Measurements from ENCODE around the gene DNAH10.

DNA sequence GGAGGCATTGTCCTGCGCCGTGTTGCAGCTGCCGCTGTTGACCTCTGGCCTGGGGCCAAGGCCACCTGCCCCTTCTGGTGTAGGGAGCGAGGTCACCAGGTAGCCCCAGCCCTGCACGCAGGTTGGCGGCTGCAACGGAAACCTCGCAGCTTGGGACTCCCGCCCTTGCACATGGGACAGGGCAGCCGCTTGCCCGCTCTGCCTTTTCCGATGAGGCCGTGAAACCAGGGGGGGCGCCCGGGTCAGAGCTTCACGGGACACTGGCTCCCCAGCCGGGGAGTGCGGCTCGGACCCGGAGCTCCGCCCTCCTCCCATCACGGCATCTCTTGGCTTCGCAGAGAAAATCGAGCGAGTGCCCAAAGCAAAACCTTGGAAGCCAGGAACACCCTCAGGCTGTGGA, 25.4 kb downstream of the DNAH10 start:
- TF ChIP-seq REST (IDR thresholded peaks at IDR 0.05), result no peak
- no peak for TF ChIP-seq SMC3 (IDR thresholded peaks at IDR 0.05)
- TF ChIP-seq ESRRA (IDR thresholded peaks at IDR 0.05; ENCODE audit: borderline replicate concordance, low read length), result no peak
- TF ChIP-seq, protein P1, sequence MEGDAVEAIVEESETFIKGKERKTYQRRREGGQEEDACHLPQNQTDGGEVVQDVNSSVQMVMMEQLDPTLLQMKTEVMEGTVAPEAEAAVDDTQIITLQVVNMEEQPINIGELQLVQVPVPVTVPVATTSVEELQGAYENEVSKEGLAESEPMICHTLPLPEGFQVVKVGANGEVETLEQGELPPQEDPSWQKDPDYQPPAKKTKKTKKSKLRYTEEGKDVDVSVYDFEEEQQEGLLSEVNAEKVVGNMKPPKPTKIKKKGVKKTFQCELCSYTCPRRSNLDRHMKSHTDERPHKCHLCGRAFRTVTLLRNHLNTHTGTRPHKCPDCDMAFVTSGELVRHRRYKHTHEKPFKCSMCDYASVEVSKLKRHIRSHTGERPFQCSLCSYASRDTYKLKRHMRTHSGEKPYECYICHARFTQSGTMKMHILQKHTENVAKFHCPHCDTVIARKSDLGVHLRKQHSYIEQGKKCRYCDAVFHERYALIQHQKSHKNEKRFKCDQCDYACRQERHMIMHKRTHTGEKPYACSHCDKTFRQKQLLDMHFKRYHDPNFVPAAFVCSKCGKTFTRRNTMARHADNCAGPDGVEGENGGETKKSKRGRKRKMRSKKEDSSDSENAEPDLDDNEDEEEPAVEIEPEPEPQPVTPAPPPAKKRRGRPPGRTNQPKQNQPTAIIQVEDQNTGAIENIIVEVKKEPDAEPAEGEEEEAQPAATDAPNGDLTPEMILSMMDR (IDR thresholded peaks at IDR 0.05), result no peak
- TF ChIP-seq KDM1A (IDR thresholded peaks at IDR 0.05; ENCODE audit: low read depth), result no peak
- TF ChIP-seq JUN (IDR thresholded peaks at IDR 0.05), result no peak
- no peak for TF ChIP-seq MAZ (IDR thresholded peaks at IDR 0.05; ENCODE audit: borderline replicate concordance, low read depth, low read length)
- TF ChIP-seq FOSL2 (IDR thresholded peaks at IDR 0.05), result no peak
- no peak for TF ChIP-seq FOSL2 (CRISPR knock-in tag; IDR thresholded peaks at IDR 0.05)
